ENCODE results near the gene EAF2. TPM values are rescaled to one million over a fixed set of nuclear protein-coding genes. Genes with fewer than 3 reads are reported as not detected.

Gene EAF2
- total and polyA plus RNA-seq, 2 donors (not counting 3 experiments of a cell fraction or from before 2014, with no cell fraction given) = 0.63 to 1.5 TPM

DNA sequence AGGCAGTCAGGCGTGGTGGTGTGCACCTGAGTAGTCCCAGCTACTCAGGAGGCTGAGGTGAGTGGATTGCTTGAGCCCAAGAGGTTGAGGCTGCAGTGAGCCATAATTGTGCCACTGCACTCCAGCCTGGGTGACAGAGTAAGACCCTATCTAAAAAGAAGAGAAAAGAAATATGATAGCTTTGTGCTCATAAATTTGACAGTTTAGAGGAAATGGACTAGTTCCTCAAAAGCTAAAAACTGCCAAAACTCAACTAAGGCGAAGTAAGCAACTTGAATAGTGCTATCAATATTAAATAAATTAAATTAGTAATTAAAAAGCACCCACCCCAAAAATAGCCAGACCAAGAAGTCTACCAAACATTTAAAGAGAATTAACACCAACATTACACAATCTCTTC lies 34.7 kb downstream of the EAF2 start:
- no peak for TF ChIP-seq POLR2AphosphoS5 (IDR thresholded peaks at IDR 0.05; ENCODE audit: insufficient read depth, low read depth, low read length)
- TF ChIP-seq JUN (IDR thresholded peaks at IDR 0.05; ENCODE audit: borderline replicate concordance, insufficient read depth, insufficient read length, low read depth) = no peak
- TF ChIP-seq EZH2 (IDR thresholded peaks at IDR 0.05; ENCODE audit: borderline replicate concordance, low read depth, low read length, severe bottlenecking) = no peak
- TF ChIP-seq, protein P1, sequence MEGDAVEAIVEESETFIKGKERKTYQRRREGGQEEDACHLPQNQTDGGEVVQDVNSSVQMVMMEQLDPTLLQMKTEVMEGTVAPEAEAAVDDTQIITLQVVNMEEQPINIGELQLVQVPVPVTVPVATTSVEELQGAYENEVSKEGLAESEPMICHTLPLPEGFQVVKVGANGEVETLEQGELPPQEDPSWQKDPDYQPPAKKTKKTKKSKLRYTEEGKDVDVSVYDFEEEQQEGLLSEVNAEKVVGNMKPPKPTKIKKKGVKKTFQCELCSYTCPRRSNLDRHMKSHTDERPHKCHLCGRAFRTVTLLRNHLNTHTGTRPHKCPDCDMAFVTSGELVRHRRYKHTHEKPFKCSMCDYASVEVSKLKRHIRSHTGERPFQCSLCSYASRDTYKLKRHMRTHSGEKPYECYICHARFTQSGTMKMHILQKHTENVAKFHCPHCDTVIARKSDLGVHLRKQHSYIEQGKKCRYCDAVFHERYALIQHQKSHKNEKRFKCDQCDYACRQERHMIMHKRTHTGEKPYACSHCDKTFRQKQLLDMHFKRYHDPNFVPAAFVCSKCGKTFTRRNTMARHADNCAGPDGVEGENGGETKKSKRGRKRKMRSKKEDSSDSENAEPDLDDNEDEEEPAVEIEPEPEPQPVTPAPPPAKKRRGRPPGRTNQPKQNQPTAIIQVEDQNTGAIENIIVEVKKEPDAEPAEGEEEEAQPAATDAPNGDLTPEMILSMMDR (IDR thresholded peaks at IDR 0.05; ENCODE audit: extremely low read depth in 1 of 2, insufficient read depth in 1 of 2, low read depth in 1 of 2, low read length in 2 of 2) = no peak
- TF ChIP-seq GATA2 (IDR thresholded peaks at IDR 0.05; ENCODE audit: insufficient read depth, insufficient read length, low read depth, low read length) = no peak
- TF ChIP-seq MYC (IDR thresholded peaks at IDR 0.05; ENCODE audit: low read depth, low read length) = no peak
- TF ChIP-seq MAX (IDR thresholded peaks at IDR 0.05; ENCODE audit: insufficient read depth, insufficient read length) = no peak
- TF ChIP-seq POLR2A (IDR thresholded peaks at IDR 0.05; ENCODE audit: low read depth, low read length) = no peak
- TF ChIP-seq FOS (IDR thresholded peaks at IDR 0.05; ENCODE audit: borderline replicate concordance, insufficient read depth, low read length) = no peak
- CTCF ChIA-PET = interaction anchor here (1.0 to 1.4 kb wide), 2 partner anchors 10 to 13 kb away, joined by 3 to 4 read pairs; no protein-coding TSS in a partner anchor
- no peak overlapping the region for H2AFZ ChIP-seq (ENCODE audit: low read depth, low read length)
- H3K9ac ChIP-seq (replicated peaks; ENCODE audit: extremely low read depth, insufficient read depth, low read length) = no peak overlapping the region
- H4K20me1 ChIP-seq (replicated peaks; ENCODE audit: control insufficient read depth, extremely low read depth, insufficient read depth, low read length) = no peaks in the 10 kb centered on the region
- no peaks in the 10 kb centered on the region for H3K79me2 ChIP-seq (ENCODE audit: control insufficient read depth, insufficient read depth, low read length)
- no peaks in the 10 kb centered on the region for H3K9me3 ChIP-seq (replicated peaks; ENCODE audit: control insufficient read depth, insufficient read depth, low read length)
- H3K27ac ChIP-seq (ENCODE audit: insufficient read depth, low read depth, low read length) = no peak overlapping the region
- H3K9me1 ChIP-seq (replicated peaks; ENCODE audit: control insufficient read depth, extremely low read depth, insufficient read depth, low read length) = no peaks in the 10 kb centered on the region
- H3K4me3 ChIP-seq (replicated peaks in 1 of 3; ENCODE audit: insufficient read depth in 1 of 3, low read depth in 1 of 3, low read length in 3 of 3) = no peak overlapping the region
- H3K4me1 ChIP-seq (ENCODE audit: control insufficient read depth, extremely low read depth, insufficient read depth, low read length) = no peaks in the 10 kb centered on the region
- no peak for FAIRE-seq
- dilution Hi-C loops (cut with MboI; ENCODE audit: extremely low pct_ligation_motif_present, low sequenced_read_pairs) = no loop called here
- intact Hi-C loops (cut with micrococcal nuclease) = no loop called here
- H3K27me3 ChIP-seq (ENCODE audit: control insufficient read depth in 2 of 2, insufficient read depth in 2 of 2, low read length in 2 of 2) = no peaks in the 10 kb centered on the region
- BruUV-seq (replicated peaks) = no TSS peak
- no peaks in the 10 kb centered on the region for H3K36me3 ChIP-seq (ENCODE audit: control insufficient read depth in 2 of 2, extremely low read depth in 1 of 2, insufficient read depth in 2 of 2, low read length in 2 of 2)
- DNase-seq (ENCODE audit: low read depth, low spot score) = no peak
- no peak overlapping the region for H3K4me2 ChIP-seq (ENCODE audit: insufficient read depth, low read length)
- POLR2A ChIA-PET = no interaction called here
